Endothelial cell of umbilical vein (primary cell): ENCODE results near the gene IGFBP3.

Experiments used
- EZH2 ChIP-seq: IDR thresholded peaks from 2 replicates; pipeline ENCODE4 v1.6.1; 2012; ENCODE audit warnings: borderline replicate concordance, low read depth, mild to moderate bottlenecking, moderate library complexity, low read length, inconsistent platforms; ENCODE audit not compliant: severe bottlenecking
- FOS ChIP-seq: IDR thresholded peaks from 2 replicates; pipeline ENCODE4 v1.6.1; 2011; ENCODE audit warnings: mild to moderate bottlenecking, low read length, moderate library complexity, borderline replicate concordance; ENCODE audit not compliant: insufficient read depth
- GATA2 ChIP-seq: IDR thresholded peaks from 2 replicates; pipeline ENCODE4 v1.7.0; 2011; ENCODE audit warnings: low read depth, mild to moderate bottlenecking, moderate library complexity, mixed read lengths, low read length; ENCODE audit not compliant: insufficient read length, insufficient read depth
- JUN ChIP-seq: IDR thresholded peaks from 2 replicates; pipeline ENCODE4 v1.6.1; 2011; ENCODE audit warnings: borderline replicate concordance, low read depth; ENCODE audit not compliant: insufficient read length, insufficient read depth
- POLR2A ChIP-seq: IDR thresholded peaks from 2 replicates; pipeline ENCODE4 v1.6.1; 2012; ENCODE audit warnings: low read depth, mild to moderate bottlenecking, control low read depth, low read length
- POLR2AphosphoS5 ChIP-seq: IDR thresholded peaks from 2 replicates; pipeline ENCODE4 v1.6.1; 2012; ENCODE audit warnings: low read depth, mild to moderate bottlenecking, control low read depth, low read length, moderate library complexity; ENCODE audit not compliant: insufficient read depth
- TF ChIP-seq, protein P1 (sequence below), 2 donors: IDR thresholded peaks; 1 replicate in 1 of 2; 2 replicates in 1 of 2; pipeline ENCODE4 v1.5.1; 2011; ENCODE audit warnings: low read length in 2 of 2, mild to moderate bottlenecking in 2 of 2, moderate library complexity in 2 of 2, control low read depth in 1 of 2, inconsistent platforms in 1 of 2, low read depth in 1 of 2; ENCODE audit not compliant: insufficient read depth in 1 of 2; ENCODE audit errors: extremely low read depth in 1 of 2
- TF ChIP-seq, protein P2 (sequence below): IDR thresholded peaks from 2 replicates; pipeline ENCODE4 v1.6.1; 2011; ENCODE audit not compliant: insufficient read depth, insufficient read length

DNA sequence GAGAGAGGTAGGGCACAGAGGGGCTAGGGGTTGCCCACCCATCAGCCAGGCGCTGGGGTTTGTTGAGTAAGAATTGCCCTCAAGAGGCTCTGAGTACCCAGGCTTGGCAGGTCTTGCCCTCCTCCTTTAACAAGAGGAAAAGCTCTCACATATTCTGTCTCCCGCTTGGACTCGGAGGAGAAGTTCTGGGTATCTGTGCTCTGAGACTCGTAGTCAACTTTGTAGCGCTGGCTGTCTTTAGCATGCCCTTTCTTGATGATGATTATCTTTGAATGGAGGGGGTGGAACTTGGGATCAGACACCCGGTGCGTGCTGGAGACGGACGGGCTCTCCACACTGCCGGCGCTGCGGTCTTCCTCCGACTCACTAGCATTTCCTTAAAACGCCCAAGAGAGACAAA, 4.0 kb downstream of the IGFBP3 start:
- no peak for TF ChIP-seq POLR2A
- TF ChIP-seq, protein P1, sequence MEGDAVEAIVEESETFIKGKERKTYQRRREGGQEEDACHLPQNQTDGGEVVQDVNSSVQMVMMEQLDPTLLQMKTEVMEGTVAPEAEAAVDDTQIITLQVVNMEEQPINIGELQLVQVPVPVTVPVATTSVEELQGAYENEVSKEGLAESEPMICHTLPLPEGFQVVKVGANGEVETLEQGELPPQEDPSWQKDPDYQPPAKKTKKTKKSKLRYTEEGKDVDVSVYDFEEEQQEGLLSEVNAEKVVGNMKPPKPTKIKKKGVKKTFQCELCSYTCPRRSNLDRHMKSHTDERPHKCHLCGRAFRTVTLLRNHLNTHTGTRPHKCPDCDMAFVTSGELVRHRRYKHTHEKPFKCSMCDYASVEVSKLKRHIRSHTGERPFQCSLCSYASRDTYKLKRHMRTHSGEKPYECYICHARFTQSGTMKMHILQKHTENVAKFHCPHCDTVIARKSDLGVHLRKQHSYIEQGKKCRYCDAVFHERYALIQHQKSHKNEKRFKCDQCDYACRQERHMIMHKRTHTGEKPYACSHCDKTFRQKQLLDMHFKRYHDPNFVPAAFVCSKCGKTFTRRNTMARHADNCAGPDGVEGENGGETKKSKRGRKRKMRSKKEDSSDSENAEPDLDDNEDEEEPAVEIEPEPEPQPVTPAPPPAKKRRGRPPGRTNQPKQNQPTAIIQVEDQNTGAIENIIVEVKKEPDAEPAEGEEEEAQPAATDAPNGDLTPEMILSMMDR (IDR thresholded peaks at IDR 0.05; ENCODE audit: extremely low read depth in 1 of 2, insufficient read depth in 1 of 2, low read depth in 1 of 2, low read length in 2 of 2) = no peak
- TF ChIP-seq POLR2AphosphoS5 = no peak
- TF ChIP-seq, protein P2, sequence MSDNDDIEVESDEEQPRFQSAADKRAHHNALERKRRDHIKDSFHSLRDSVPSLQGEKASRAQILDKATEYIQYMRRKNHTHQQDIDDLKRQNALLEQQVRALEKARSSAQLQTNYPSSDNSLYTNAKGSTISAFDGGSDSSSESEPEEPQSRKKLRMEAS = no peak
- no peak for TF ChIP-seq EZH2
- TF ChIP-seq JUN = no peak
- TF ChIP-seq GATA2 = no peak
- TF ChIP-seq FOS = no peak
